ENCODE measurements around the gene ASTL.

The ASTL gene

GRCh38 chr2:96114546-96114902 is 23.8 kb downstream of the ASTL start:
- TF ChIP-seq CTCF (IDR thresholded peaks at IDR 0.05; ENCODE audit: borderline replicate concordance, control extremely low read depth, extremely low read depth, insufficient read depth, missing control alignments): no peak
- DNase-seq (ENCODE audit: low spot score): no peak
- in situ Hi-C loops (cut with MboI; ENCODE audit: low sequenced_read_pairs, unreplicated experiment): loop anchor here (25.0 kb wide), 1 partner anchor 102 kb away; no protein-coding TSS in a partner anchor

GRCh38 chr2:96113951-96114350 is 24.4 kb downstream of the ASTL start:
- DNase-seq (ENCODE audit: low spot score): no peak
- in situ Hi-C loops (cut with MboI; ENCODE audit: low sequenced_read_pairs, unreplicated experiment): loop anchor here (25.0 kb wide), 1 partner anchor 102 kb away; no protein-coding TSS in a partner anchor

GRCh38 chr2:96113367-96113677 is 25.0 kb downstream of the ASTL start:
- DNase-seq (ENCODE audit: low spot score): no peak
- TF ChIP-seq CTCF (IDR thresholded peaks at IDR 0.05; ENCODE audit: borderline replicate concordance, control extremely low read depth, extremely low read depth, insufficient read depth, missing control alignments): peak; percentile 18
- in situ Hi-C loops (cut with MboI; ENCODE audit: low sequenced_read_pairs, unreplicated experiment): loop anchor here (25.0 kb wide), 1 partner anchor 101 kb away; no protein-coding TSS in a partner anchor

More at GRCh38 chr2:96113951-96114350, 24.4 kb downstream of the ASTL start:
- TF ChIP-seq CTCF (IDR thresholded peaks at IDR 0.05; ENCODE audit: borderline replicate concordance, control extremely low read depth, extremely low read depth, insufficient read depth, missing control alignments): no peak

GRCh38 chr2:96112501-96113366 is 25.6 kb downstream of the ASTL start:
- TF ChIP-seq CTCF (IDR thresholded peaks at IDR 0.05; ENCODE audit: borderline replicate concordance, control extremely low read depth, extremely low read depth, insufficient read depth, missing control alignments): no peak
- no peak for DNase-seq (ENCODE audit: low spot score)
- in situ Hi-C loops (cut with MboI; ENCODE audit: low sequenced_read_pairs, unreplicated experiment): loop anchor here (25.0 kb wide), 1 partner anchor 100 kb away; no protein-coding TSS in a partner anchor

GRCh38 chr2:96111823-96112500 is 26.3 kb downstream of the ASTL start:
- in situ Hi-C loops (cut with MboI; ENCODE audit: low sequenced_read_pairs, unreplicated experiment): loop anchor here (25.0 kb wide), 1 partner anchor 100 kb away; no protein-coding TSS in a partner anchor
- TF ChIP-seq CTCF (IDR thresholded peaks at IDR 0.05; ENCODE audit: borderline replicate concordance, control extremely low read depth, extremely low read depth, insufficient read depth, missing control alignments): no peak
- DNase-seq (ENCODE audit: low spot score): no peak

DNA sequence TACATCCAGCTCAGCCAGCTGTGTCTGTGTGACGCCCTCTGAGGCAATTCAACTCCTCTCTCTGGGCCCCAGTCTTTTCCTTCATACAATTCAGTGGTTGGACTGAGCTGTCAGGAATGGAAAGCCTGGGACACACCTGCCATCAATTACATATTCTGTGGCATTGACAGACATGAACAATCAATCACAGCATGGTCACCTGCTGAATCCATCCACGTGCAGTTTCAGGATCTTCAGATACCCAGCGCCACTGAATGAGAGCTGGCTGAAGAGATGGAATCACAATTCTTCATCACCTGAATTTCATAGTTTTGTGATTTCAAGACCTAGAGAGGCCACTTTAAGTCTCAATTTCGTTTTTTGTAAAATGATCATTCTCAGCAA is 27.1 kb downstream of the ASTL start:
- TF ChIP-seq CTCF (IDR thresholded peaks at IDR 0.05; ENCODE audit: borderline replicate concordance, control extremely low read depth, extremely low read depth, insufficient read depth, missing control alignments): no peak
- in situ Hi-C loops (cut with MboI; ENCODE audit: low sequenced_read_pairs, unreplicated experiment): loop anchor here (25.0 kb wide), 1 partner anchor 99 kb away; no protein-coding TSS in a partner anchor
- no peak for DNase-seq (ENCODE audit: low spot score)
